Heart left ventricle (tissue), 13 donors: Measurements from ENCODE around the gene NT5DC4.
"Not testable (repeated sequence)": the region's sequence is repeated elsewhere in the genome, so short reads cannot be mapped to it uniquely, and the experiment has no call there.

ENCODE experiments used
- CTCF ChIP-seq, 12 donors: fragments of 200-600 bp; sonication (generic) in 4 of 12; IDR thresholded peaks; one replicate each; pipeline versions ENCODE4 v1.5.0 to v1.8.0; 2018 to 2022; ENCODE audit warnings: antibody characterized with exemption in 12 of 12, mild to moderate bottlenecking in 5 of 12
- POLR2A ChIP-seq, 2 donors: fragments of 450-650 bp; IDR thresholded peaks; one replicate each; pipeline ENCODE4 v1.6.1; 2017; ENCODE audit warnings: antibody characterized with exemption in 2 of 2, mild to moderate bottlenecking in 2 of 2, moderate library complexity in 2 of 2
- donor health status: ischemic (EF 13 %, LVEDD 7.1; RV severe dilation, severe dysfunction).
- donor health status: DM: no; HTN: yes; CAD: no.
- donor health status: DM: no; HTN: no; CAD: no.
- donor health status: ischemic (EF 25% LVEDD 6.9; RV normal size, moderate dysfunction).
- donor health status: ischemic (EF 25% LVEDD 5.7; RV mildly dilated, moderate dysfunction).
- donor health status: ischemic (EF 35%, LVEDD 5.7; RV mildly dilated, moderate dysfunction).
- donor health status: nonischemic (EF 11% LVEDD 7.7; RV severe dilation, severe dysfunction).
- donor health status: DM: yes; HTN: yes; CAD: no.
- donor health status: PGD.
- donor health status: ischemic (EF 29% LVEDD 5.4; RV normal size, mild dysfunction).
- donor health status: nonischemic (EF 23%, LVEDD 6.1; RV moderate dilation, normal function).

GRCh38 chr2:112716826-112717352, 3.9 kb upstream of the NT5DC4 start:
- TF ChIP-seq CTCF, POLR2A (IDR thresholded peaks at IDR 0.05): not testable (repeated sequence)
